GM18870 (cell line): ENCODE data around the gene SARDH.
"Not testable (repeated sequence)": the region's sequence is repeated elsewhere in the genome, so short reads cannot be mapped to it uniquely, and the experiment has no call there.

Experiments used
- ATAC-seq: cut with Tn5 transposase; IDR thresholded peaks from one replicate; pipeline ENCODE4 v1.9.1; 2021; ENCODE audit warnings: moderate library complexity; ENCODE audit not compliant: unreplicated experiment

Gene SARDH

DNA sequence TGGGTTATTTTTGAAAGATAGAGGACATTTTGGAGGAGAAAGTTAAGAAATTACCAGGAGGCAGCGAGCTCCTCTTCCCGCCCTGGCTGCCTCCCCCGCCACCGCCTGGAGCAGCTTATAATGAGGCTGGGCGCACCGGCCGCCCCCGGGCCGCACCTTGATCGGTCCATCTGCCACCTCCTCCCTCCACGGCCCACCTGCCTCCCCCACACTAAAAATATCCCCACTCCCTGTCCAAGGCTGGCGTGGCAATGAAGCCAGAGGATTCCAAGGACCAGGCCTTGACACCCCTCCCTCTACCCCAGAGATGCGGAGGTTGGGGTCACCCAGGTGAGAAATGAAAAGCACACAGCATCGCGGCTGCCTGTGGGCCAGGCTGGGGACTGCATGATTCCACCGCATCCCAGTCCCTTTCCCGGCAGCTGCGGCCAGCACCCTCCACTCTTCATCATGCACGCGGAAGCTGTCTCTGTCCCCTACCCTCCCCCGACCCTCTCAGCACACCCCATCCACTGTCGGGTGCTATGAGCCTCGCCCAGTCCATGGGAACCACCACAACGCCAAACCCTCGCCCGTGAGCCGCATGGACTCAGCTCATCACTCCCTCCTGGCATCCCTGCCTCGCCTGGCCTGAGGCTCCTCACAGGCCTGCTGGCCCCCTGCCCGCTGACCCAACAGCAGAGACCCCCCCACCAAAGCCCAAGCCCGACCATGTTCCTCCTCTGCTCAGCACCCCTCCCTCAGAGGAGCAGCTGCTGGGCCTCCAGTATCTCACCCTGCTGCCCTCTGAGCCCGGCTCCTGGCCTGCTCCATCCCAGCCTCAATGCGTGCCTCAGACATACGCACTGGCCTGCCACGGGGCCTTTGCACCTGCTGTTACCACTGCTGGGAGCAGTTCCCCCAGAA is 50.0 kb downstream of the SARDH start:
- ATAC-seq = no peak

DNA sequence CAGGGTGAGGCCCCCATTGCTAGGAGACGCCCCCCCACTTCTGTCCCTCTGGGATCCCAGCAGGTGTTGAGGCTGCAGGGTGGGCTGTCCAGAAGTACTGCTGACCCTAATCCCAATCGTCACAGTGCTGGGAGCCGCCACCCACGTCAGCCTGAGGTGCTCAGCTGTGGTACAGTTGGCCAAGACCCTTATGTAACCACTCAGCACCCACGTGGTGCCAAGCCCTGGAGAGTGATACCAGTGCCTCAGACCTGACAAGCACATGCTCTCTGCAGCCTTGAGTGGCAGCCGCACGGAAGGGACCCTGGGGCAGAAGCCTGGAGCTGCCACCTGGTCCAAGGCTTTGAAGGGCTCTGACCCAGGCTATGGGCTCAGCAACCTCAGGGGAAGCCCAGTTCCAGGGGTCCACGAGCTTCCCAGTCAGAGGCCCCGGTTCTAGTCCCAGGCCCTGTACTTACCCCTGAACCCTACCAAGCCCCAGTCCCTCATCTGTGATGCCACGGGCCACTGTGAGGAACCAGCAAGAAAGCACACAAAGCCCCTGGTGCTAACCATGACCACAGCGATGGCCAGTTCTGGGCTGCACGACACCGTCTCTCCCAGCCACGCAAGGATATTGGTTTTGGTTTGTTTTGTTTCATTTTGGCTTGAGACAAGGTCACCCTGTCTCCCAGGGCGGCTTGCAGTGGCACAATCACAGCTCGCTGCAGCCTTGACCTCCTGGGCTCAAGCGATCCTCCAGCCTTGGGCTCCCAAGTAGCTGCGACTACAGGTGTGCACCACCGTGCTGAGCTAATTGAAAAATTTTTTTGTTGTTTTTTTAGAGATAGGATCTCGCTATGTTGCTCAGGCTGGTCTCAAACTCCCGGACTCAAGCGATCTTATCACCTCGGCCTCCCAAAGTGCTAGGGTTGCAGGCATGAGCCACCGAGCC is 51.2 kb downstream of the SARDH start:
- ATAC-seq = no peak

DNA sequence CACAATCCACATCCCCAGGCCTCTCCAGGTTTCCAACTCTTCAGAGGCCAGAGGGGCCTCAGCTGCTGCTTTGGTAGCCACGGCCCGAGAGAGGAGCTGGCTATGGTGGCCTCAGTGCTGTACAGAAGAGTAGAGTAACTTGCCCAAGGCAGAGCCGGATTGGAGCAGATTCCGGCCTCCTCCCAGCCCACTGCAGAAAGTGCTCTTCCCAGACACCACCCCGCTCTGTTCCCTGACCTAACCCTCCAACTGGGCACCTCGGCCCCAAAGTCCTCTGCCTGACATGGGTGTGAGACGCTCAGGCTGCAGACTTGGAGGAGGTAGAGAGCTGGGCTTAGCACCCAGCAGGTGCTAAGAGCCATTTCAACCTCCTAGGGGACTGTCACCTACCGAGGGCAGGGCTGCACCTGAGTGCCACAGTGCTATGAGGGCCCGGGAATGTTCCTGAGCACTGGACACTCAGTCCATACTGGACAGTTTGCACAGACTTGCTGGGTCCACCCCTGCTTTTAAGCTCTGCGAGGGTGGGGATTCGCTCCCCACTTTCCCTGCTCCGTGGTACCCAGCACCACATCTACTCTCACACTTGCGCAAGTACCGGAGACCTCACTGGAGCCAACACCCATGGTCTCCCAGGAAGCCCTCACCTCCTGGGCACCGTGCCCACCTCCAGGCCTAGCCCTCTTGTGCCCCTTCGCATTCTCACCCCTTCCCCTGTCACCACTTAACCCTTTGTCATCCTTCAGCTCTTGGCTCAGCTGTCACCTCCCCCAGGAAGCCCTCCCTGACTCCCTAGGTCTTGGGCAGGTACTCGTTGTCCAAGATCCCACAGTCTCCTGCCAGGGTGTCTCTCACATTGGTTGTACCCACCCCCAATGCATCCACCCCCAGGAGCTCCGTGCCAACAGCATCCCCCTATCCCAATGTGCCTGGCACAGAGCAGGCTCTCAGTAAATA is 52.2 kb downstream of the SARDH start:
- no peak for ATAC-seq

- no peak for ATAC-seq
Observed at GRCh38 chr9:133684936-133685361, 53.2 kb downstream of the SARDH start.

GRCh38 chr9:133684121-133684935 is 53.8 kb downstream of the SARDH start:
- ATAC-seq = no peak

GRCh38 chr9:133683586-133684120 is 54.5 kb downstream of the SARDH start:
- no peak for ATAC-seq

DNA sequence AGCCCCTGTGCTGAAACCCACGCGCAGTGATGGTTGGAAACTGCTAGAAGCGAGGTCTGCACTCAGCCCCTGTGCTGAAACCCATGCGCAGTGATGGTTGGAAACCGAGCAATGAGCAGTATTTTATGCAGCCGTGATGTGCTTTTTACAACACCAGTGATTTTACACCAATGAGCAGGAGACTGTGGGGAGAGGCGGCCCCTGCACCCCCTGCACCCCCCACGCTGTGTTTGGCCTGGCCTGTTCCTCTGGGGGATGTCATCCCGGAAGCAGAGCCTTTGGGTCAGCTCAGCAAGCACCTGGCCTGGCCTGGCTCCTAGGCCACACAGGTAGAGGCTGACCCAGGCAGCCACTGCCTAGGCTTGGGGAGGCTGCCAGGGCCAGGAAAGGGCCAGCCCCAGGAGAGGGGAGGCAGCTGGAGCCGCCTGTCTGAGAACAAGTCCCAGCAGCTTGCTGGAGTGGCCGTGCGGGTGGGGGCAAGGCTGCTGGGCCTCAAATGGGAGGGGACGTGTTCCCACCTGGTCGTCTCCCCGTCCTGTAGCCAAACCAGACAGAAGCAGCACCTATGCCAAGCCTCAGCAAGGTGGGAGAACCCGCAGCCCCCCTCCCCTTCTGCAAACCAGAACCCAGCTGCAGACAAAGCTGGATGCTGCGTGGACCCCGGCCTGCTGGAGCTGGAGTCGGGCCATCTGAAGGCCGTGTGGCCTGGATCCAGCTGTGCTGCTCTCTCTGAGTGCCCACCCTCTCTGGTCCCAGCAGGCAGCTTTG is 55.1 kb downstream of the SARDH start:
- no peak for ATAC-seq

- no peak for ATAC-seq
Observed at GRCh38 chr9:133681658-133682306, 56.4 kb downstream of the SARDH start.

- ATAC-seq = no peak
Observed at GRCh38 chr9:133680976-133681657, 57.0 kb downstream of the SARDH start.

GRCh38 chr9:133680250-133680975 is 57.7 kb downstream of the SARDH start:
- ATAC-seq = no peak

DNA sequence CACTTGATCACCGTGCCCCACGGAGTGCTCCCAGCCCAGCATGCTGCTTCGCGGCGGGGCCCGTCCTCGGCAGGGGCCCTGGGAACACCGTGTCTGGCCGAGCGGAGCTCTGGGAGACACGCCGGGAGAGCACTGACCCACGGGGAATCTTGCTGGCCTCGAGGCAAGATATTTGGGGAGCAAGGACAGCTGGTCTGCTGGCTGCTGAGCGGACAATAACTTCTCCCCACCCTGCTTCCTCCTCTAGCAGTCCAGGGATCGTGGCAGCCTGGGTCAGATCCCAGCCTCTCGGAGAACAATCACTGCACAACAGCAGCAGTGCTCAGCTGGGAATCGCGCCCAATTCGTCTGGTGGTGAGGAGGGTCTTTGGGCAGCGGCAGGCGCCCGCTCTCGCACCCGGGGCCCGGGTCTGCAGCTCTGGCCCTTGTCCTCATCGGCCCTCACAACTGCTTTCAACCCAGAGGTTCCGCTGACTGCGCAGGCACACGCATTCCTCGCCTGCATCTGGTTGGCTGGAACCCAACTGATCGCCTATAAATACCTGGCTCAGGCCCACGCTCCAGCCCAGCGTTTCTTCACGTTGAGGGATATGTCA is 58.6 kb downstream of the SARDH start:
- no peak for ATAC-seq

DNA sequence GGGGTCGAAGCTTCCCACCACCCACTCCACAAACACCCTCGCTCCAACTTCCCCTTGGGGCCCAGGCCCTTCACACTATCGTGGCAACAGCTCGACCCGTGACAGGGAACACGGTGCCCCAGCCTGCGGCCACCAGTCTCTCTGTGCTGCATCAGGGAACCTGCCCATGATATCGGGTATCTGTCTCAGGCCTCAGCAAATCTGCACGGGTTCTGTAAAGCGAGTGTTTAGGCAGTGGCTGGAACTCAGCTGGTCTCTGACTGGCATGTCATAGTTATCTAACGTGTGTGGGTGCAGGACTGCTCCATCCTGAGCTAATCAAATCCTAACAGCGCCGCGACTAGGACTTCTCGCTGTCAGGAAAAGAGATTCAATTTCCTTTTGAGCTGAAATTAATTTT is 59.1 kb downstream of the SARDH start:
- ATAC-seq = no peak

GRCh38 chr9:133677126-133678010 is 60.8 kb downstream of the SARDH start:
- no peak for ATAC-seq

DNA sequence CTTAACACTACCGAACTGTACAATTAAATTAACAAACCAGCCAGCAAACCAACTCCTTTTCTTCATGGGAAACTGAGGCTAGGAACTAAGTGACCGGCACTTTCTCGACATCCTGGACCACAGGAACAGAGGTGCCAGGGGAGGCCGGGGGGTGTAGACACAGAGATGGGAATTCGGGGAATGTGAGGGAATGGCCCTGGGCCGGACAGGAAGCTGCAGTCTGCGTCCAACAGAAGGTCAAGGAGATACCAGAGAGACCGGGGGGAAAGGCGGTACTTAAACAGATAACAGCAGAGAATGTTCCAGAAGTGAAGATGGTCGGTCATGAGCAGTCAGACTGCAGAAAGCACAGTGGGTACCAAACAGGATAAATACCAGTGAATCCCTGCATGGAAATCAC is 61.7 kb downstream of the SARDH start:
- ATAC-seq = no peak

DNA sequence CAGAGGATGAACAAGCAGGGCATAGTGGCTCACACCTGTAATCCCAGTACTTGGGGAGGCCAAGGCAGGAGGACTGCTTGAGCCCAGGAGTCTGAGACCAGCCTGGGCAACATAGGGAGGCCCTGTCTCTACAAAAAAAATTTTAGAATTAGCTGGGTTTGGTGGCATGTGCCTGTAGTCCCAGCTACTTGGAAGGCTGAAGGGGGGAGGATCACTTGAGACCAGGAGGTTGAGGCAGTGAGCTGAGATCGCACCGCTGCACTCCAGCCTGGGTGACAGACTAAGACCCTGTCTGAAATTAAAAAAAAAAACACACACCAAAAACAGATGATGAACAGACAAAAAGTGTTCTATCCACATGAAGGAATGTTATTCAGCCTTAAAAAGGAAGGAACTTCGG is 62.4 kb downstream of the SARDH start:
- ATAC-seq = not testable (repeated sequence)

DNA sequence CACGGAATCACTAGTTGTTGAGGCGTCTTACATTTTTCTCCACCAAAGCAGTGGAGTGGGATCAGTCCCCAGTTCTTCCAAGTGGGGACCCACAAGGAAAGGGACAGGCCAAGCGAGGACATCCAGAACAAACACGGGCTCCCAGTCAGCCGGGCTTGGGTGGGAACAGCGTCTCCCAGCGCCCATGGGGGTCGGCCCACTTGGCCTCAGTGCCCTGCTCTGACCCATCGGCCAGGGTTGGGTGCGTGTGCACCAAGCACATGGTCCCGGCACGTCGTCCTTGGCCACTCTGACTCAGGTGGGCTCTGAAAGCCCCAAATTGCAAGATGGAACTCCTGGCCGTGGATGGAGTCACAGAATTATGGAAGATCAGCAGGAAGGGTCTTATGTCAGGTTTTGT is 64.1 kb downstream of the SARDH start:
- ATAC-seq = no peak
